HepG2 (cell line): ENCODE data around the gene EBF4. TPM values are rescaled to one million over a fixed set of nuclear protein-coding genes. Genes with fewer than 3 reads are reported as not detected.

Experiments
- ATF2 ChIP-seq: sonication (generic); formaldehyde crosslinking; IDR thresholded peaks from 2 replicates; pipeline ENCODE4 v1.4.0; 2020; ENCODE audit warnings: missing genetic modification reagents
- CTCF ChIP-seq: sonication (generic); formaldehyde crosslinking; IDR thresholded peaks from 2 replicates; pipeline ENCODE4 v1.5.0; 2020; ENCODE audit warnings: mild to moderate bottlenecking, missing genetic modification reagents, moderate library complexity
- ERF ChIP-seq: IDR thresholded peaks from 2 replicates; pipeline ENCODE4 v1.6.1; 2018; ENCODE audit warnings: missing biosample characterization, missing genetic modification reagents
- FOXC1 ChIP-seq: sonication (generic); formaldehyde crosslinking; IDR thresholded peaks from 2 replicates; pipeline ENCODE4 v1.8.0; 2022; ENCODE audit warnings: mild to moderate bottlenecking, missing genetic modification reagents, borderline replicate concordance
- FOXP4 ChIP-seq: sonication (generic); formaldehyde crosslinking; IDR thresholded peaks from 2 replicates; pipeline ENCODE4 v1.4.0; 2020; ENCODE audit warnings: missing genetic modification reagents
- SIN3A ChIP-seq: IDR thresholded peaks from 2 replicates; pipeline ENCODE4 v1.6.1; 2011; ENCODE audit warnings: low read depth, mild to moderate bottlenecking, control low read depth, low read length, borderline replicate concordance
- SP1 ChIP-seq, 2 experiments: fragments of 450-650 bp in 1 of 2; sonication (generic) in 1 of 2; formaldehyde crosslinking in 1 of 2; IDR thresholded peaks; 2 replicates each; pipeline versions ENCODE4 v1.4.0 to v1.6.1; 2016 to 2020; ENCODE audit warnings: missing genetic modification reagents in 1 of 2
- SP4 ChIP-seq: sonication (generic); formaldehyde crosslinking; IDR thresholded peaks from 2 replicates; pipeline ENCODE4 v1.8.1; 2023; ENCODE audit warnings: mild to moderate bottlenecking, missing genetic modification reagents
- SUZ12 ChIP-seq: fragments of 150-350 bp; IDR thresholded peaks from 2 replicates; pipeline ENCODE4 v1.6.1; 2014; ENCODE audit warnings: low read depth, low read length
- TIGD3 ChIP-seq: sonication (generic); formaldehyde crosslinking; IDR thresholded peaks from 2 replicates; pipeline ENCODE4 v1.5.1; 2020; ENCODE audit warnings: mild to moderate bottlenecking, missing genetic modification reagents, borderline replicate concordance
- ZFP91 ChIP-seq: sonication (generic); formaldehyde crosslinking; IDR thresholded peaks from 2 replicates; pipeline ENCODE4 v1.9.0; 2022; ENCODE audit warnings: missing genetic modification reagents, mild to moderate bottlenecking, borderline replicate concordance
- ZHX2 ChIP-seq, 2 experiments: sonication (generic) in 1 of 2; formaldehyde crosslinking in 1 of 2; IDR thresholded peaks; 2 replicates each; pipeline versions ENCODE4 v1.6.1 to v1.9.0; 2014 to 2022; ENCODE audit warnings: antibody characterized with exemption in 1 of 2, borderline replicate concordance in 1 of 2, inconsistent platforms in 1 of 2, low read depth in 1 of 2, missing genetic modification reagents in 1 of 2
- polyA plus RNA-seq, 8 experiments: library from polyadenylated mRNA; depleted of rRNA in 3 of 8; stranded (reverse) in 7 of 8; unstranded in 1 of 8; fragments of >200 nt; fragmentation: Illumina TruSeq in 4 of 8; extraction: Trizol in 4 of 8; gene quantifications; 2 replicates each; pipeline versions ENCODE4 v1.2.1 to v1.2.3, GENCODE V29; 2011 to 2016; ENCODE audit warnings: low read depth in 4 of 8, missing spikeins in 1 of 8, mixed read lengths in 1 of 8; ENCODE audit not compliant: insufficient read depth in 1 of 8
- total RNA-seq, 5 experiments: library from RNA; depleted of rRNA; stranded (reverse); fragments of >200 nt; fragmentation: Illumina TruSeq; extraction: Trizol; gene quantifications; 2 replicates each; pipeline ENCODE4 v1.2.3, GENCODE V29; 2016; ENCODE audit warnings: low read depth in 1 of 5

Gene EBF4
- total and polyA plus RNA-seq, 2 of the 13 experiments (the other 11 are each of a cell fraction or from before 2014, with no cell fraction given), result 0.84 to 2.2 TPM

GRCh38 chr20:2692036-2692885 is at the start of gene EBF4 (continued):
- TF ChIP-seq SIN3A (no peak), ATF2 (CRISPR knock-in tag) (no peak), ERF (peak; percentile 54; the same call in 1 of the 2 replicates), CTCF (CRISPR knock-in tag) (no peak), SP4 (CRISPR knock-in tag) (peak; percentile 70), FOXC1 (CRISPR knock-in tag) (no peak), SUZ12 (no peak), TIGD3 (CRISPR knock-in tag) (no peak), FOXP4 (CRISPR knock-in tag) (no peak), ZFP91 (peak; percentile 63), SP1 (IDR thresholded peaks at IDR 0.05) (no peak), SP1 (CRISPR knock-in tag; IDR thresholded peaks at IDR 0.05) (no peak), ZHX2 (IDR thresholded peaks at IDR 0.05; ENCODE audit: low read depth) (no peak), ZHX2 (CRISPR knock-in tag; IDR thresholded peaks at IDR 0.05; ENCODE audit: borderline replicate concordance) (no peak)
